ENCODE measurements around the gene OR8A1.

DNA sequence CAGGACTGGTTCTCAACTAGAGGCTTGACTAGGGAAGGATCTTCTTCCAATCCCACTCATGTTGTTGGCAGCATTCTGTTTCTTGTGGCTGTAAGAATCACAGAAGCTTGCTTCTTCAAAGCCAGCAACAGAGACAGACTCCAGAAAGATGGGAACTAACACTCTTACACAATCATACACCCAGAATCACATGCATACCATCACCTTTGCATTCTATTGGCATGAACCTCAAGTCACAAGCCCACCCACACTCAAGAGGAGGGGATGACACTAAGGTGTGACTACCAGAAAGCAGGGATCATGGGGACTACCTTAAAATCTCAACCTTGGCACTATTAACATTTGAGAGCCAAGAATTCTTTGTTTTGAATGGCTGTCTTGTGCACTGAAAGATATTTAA lies 27.8 kb downstream of the OR8A1 start:
- TF ChIP-seq POLR2AphosphoS5 (IDR thresholded peaks at IDR 0.05): no peak
- TF ChIP-seq, protein P1, sequence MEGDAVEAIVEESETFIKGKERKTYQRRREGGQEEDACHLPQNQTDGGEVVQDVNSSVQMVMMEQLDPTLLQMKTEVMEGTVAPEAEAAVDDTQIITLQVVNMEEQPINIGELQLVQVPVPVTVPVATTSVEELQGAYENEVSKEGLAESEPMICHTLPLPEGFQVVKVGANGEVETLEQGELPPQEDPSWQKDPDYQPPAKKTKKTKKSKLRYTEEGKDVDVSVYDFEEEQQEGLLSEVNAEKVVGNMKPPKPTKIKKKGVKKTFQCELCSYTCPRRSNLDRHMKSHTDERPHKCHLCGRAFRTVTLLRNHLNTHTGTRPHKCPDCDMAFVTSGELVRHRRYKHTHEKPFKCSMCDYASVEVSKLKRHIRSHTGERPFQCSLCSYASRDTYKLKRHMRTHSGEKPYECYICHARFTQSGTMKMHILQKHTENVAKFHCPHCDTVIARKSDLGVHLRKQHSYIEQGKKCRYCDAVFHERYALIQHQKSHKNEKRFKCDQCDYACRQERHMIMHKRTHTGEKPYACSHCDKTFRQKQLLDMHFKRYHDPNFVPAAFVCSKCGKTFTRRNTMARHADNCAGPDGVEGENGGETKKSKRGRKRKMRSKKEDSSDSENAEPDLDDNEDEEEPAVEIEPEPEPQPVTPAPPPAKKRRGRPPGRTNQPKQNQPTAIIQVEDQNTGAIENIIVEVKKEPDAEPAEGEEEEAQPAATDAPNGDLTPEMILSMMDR (IDR thresholded peaks at IDR 0.05): no peak

Measured in prostate gland (tissue), 2 donors.